GM18951 (cell line): ENCODE data around the gene MAST4.

Experiments used
- POLR2A ChIP-seq: IDR thresholded peaks from 4 replicates; pipeline ENCODE4 v1.6.1; 2011; ENCODE audit warnings: mild to moderate bottlenecking; ENCODE audit not compliant: insufficient read length, insufficient read depth; ENCODE audit errors: extremely low read depth
- in situ Hi-C: fragments of 300-500 bp; cut with MboI; formaldehyde crosslinking; loops from one replicate; pipeline ENCODE4 v1.12.0; 2022; ENCODE audit warnings: low sequenced_read_pairs, mixed read lengths, inconsistent platforms; ENCODE audit not compliant: unreplicated experiment

MAST4 gene

GRCh38 chr5:66874004-66874403 is 277.8 kb downstream of the MAST4 start:
- TF ChIP-seq POLR2A: no peak
- in situ Hi-C loops: no loop called here

GRCh38 chr5:66875315-66875714 is 279.1 kb downstream of the MAST4 start:
- in situ Hi-C loops: no loop called here
- TF ChIP-seq POLR2A: no peak

GRCh38 chr5:66876266-66876807 is 280.1 kb downstream of the MAST4 start:
- TF ChIP-seq POLR2A: no peak
- in situ Hi-C loops: no loop called here

- in situ Hi-C loops: no loop called here
- no peak for TF ChIP-seq POLR2A
Observed at GRCh38 chr5:66877843-66878242, 281.6 kb downstream of the MAST4 start.

GRCh38 chr5:66880401-66880800 is 284.2 kb downstream of the MAST4 start:
- in situ Hi-C loops: no loop called here
- no peak for TF ChIP-seq POLR2A

GRCh38 chr5:66881480-66882161 is 285.4 kb downstream of the MAST4 start:
- in situ Hi-C loops: no loop called here

GRCh38 chr5:66882606-66883227 is 286.5 kb downstream of the MAST4 start:
- TF ChIP-seq POLR2A: no peak
- in situ Hi-C loops: no loop called here

More at GRCh38 chr5:66881480-66882161, 285.4 kb downstream of the MAST4 start:
- TF ChIP-seq POLR2A: no peak

GRCh38 chr5:66884564-66885243 is 288.5 kb downstream of the MAST4 start:
- in situ Hi-C loops: no loop called here
- TF ChIP-seq POLR2A: no peak

GRCh38 chr5:66886941-66887340 is 290.7 kb downstream of the MAST4 start:
- TF ChIP-seq POLR2A: no peak
- in situ Hi-C loops: no loop called here

GRCh38 chr5:66888613-66889012 is 292.4 kb downstream of the MAST4 start:
- no peak for TF ChIP-seq POLR2A
- in situ Hi-C loops: no loop called here

- TF ChIP-seq POLR2A: no peak
Observed at GRCh38 chr5:66889056-66889455, 292.9 kb downstream of the MAST4 start.

GRCh38 chr5:66889524-66889923 is 293.3 kb downstream of the MAST4 start:
- in situ Hi-C loops: no loop called here
- no peak for TF ChIP-seq POLR2A

More at GRCh38 chr5:66889056-66889455, 292.9 kb downstream of the MAST4 start:
- in situ Hi-C loops: no loop called here

- in situ Hi-C loops: no loop called here
- TF ChIP-seq POLR2A: no peak
Observed at GRCh38 chr5:66891184-66891925, 295.2 kb downstream of the MAST4 start.

GRCh38 chr5:66892716-66893115 is 296.5 kb downstream of the MAST4 start:
- in situ Hi-C loops: no loop called here

More at GRCh38 chr5:66892716-66893115, 296.5 kb downstream of the MAST4 start:
- TF ChIP-seq POLR2A: no peak
